ENCODE results near the gene CCSAP.

- TF ChIP-seq POLR2AphosphoS5 (IDR thresholded peaks at IDR 0.05; ENCODE audit: low read depth, low read length) = no peak
- TF ChIP-seq SIN3A (IDR thresholded peaks at IDR 0.05; ENCODE audit: borderline replicate concordance, insufficient read depth, low read length) = no peak
Measured at GRCh38 chr1:229339086-229339485, 3.8 kb downstream of the CCSAP start.

Data from PFSK-1 (cell line).